ENCODE results near the gene ZDHHC20. TPM values are rescaled to one million over a fixed set of nuclear protein-coding genes. Genes with fewer than 3 reads are reported as not detected.
A peak's percentile ranks its signal among the peaks of the same experiment; 100 is the strongest.

The ZDHHC20 gene
- total RNA-seq, 1 donor from 2014 or later = 64.7 TPM

GRCh38 chr13:21364916-21365315 is 94.2 kb downstream of the ZDHHC20 start:
- Mint-ChIP-seq H3K4me3 (no peak overlapping the region), H3K4me1 (peaks cover 7% of the 10 kb centered on the region), H3K27me3 (no peaks in the 10 kb centered on the region), H3K9me3 (no peaks in the 10 kb centered on the region), H3K36me3 (ENCODE audit: low read depth) (no peaks in the 10 kb centered on the region), H3K27ac (no peak overlapping the region)
- no peak for DNase-seq
- intact Hi-C loops (cut with micrococcal nuclease) = no loop called here

GRCh38 chr13:21364357-21364756 is 94.7 kb downstream of the ZDHHC20 start:
- Mint-ChIP-seq H3K27ac (no peak overlapping the region), H3K9me3 (no peaks in the 10 kb centered on the region), H3K4me1 (peaks cover 7% of the 10 kb centered on the region), H3K4me3 (no peak overlapping the region), H3K36me3 (ENCODE audit: low read depth) (no peaks in the 10 kb centered on the region), H3K27me3 (no peaks in the 10 kb centered on the region)
- DNase-seq = no peak
- intact Hi-C loops (cut with micrococcal nuclease) = no loop called here

DNA sequence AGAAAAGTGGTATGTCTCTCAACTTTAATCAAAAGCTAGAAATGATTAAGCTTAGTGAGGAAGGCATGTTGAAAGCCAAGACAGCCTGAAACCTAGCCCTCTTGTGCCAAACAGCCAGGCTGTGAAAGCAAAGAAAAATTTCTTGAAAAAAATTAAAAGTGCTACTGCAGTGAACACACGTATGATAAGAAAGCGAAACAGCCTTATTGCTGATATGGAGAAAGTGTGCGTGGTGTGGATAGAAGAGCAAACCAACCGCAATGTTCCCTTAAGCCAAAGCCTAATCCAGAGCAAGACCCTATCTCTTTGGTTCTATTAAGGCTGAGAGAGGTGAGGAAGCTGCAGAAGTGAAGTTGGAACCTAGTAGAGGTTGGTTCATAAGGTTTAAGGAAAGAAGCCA is 96.4 kb downstream of the ZDHHC20 start:
- no peak for DNase-seq
- H3K4me3 Mint-ChIP-seq = no peak overlapping the region
- intact Hi-C loops (cut with micrococcal nuclease) = no loop called here
- H3K36me3 Mint-ChIP-seq (ENCODE audit: low read depth) = no peaks in the 10 kb centered on the region
- H3K27ac Mint-ChIP-seq = no peak overlapping the region
- peaks cover 7% of the 10 kb centered on the region for H3K4me1 Mint-ChIP-seq
- no peaks in the 10 kb centered on the region for H3K27me3 Mint-ChIP-seq
- H3K9me3 Mint-ChIP-seq = no peaks in the 10 kb centered on the region

DNA sequence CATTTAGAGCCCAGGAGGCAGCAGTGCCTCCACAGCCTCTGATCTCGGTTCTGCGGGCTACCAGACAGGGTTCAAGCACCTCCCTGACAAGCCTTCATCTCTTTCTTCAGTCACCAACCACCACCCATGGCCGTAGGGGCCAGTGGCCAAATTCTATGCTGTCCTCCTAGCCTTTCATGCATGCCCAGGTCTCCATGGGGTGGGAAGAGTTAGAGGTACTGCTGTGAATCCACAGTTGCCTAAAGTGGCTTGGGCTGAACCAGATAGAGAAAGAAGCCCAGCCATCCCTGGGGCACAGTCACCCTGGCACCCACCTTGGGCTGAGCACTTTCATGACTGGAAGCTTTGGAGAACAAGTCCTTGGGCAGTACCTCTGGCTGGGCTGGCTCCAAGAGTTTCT is 97.4 kb downstream of the ZDHHC20 start:
- DNase-seq = no peak
- Mint-ChIP-seq H3K4me1 (peaks cover 7% of the 10 kb centered on the region), H3K36me3 (ENCODE audit: low read depth) (no peaks in the 10 kb centered on the region), H3K4me3 (no peak overlapping the region), H3K27ac (no peak overlapping the region), H3K27me3 (no peaks in the 10 kb centered on the region), H3K9me3 (no peaks in the 10 kb centered on the region)
- intact Hi-C loops (cut with micrococcal nuclease) = no loop called here

GRCh38 chr13:21361123-21361522 is 98.0 kb downstream of the ZDHHC20 start:
- Mint-ChIP-seq H3K9me3 (no peaks in the 10 kb centered on the region), H3K27me3 (no peaks in the 10 kb centered on the region), H3K4me1 (peaks cover 7% of the 10 kb centered on the region), H3K27ac (no peak overlapping the region), H3K36me3 (ENCODE audit: low read depth) (no peaks in the 10 kb centered on the region), H3K4me3 (no peak overlapping the region)
- no peak for DNase-seq
- intact Hi-C loops (cut with micrococcal nuclease) = no loop called here

DNA sequence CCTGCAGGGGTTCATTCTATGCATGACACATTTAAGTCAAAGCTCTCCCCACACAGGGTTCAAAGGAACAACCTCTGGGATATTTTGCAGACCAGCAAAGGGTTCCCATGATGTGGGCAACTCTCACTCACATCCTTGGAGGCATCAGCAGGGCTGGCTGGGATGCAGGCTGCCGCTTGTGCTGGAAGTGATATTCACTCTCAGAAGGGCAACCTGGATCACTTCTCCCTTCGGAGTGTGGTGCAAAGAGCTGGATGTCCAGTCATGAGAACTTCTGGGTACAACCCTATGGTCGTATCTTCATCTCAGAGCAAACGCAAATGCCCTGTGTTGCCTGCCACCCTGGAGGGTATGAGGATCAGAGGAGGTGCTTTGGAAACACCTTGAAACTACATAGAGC is 98.6 kb downstream of the ZDHHC20 start:
- H3K4me1 Mint-ChIP-seq = peaks cover 3% of the 10 kb centered on the region
- no peaks in the 10 kb centered on the region for H3K9me3 Mint-ChIP-seq
- H3K4me3 Mint-ChIP-seq = no peak overlapping the region
- no peak overlapping the region for H3K27ac Mint-ChIP-seq
- DNase-seq = no peak
- intact Hi-C loops (cut with micrococcal nuclease) = no loop called here
- H3K36me3 Mint-ChIP-seq (ENCODE audit: low read depth) = no peaks in the 10 kb centered on the region
- no peaks in the 10 kb centered on the region for H3K27me3 Mint-ChIP-seq

GRCh38 chr13:21359855-21360254 is 99.2 kb downstream of the ZDHHC20 start:
- Mint-ChIP-seq H3K4me3 (no peak overlapping the region), H3K9me3 (no peaks in the 10 kb centered on the region)
- intact Hi-C loops (cut with micrococcal nuclease) = no loop called here

DNA sequence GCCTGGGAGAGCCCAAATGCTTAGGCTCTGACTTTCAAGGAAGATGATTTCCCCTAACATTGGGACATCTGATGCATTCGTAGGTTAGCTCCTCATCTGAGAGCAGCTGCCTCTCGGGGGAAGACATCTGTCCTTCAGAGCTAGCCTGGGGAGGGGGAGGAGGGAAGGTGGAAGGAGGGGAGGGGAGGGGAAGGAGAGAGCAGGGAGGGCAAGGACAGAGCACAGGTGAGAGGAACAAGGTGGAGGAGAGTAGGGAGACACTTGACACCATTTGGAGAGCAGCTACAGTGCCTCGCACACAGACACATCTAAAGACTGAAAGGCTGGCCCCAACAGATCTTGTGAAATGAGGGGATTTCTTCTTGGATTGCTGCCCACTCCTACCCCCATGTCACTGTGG is 103.8 kb downstream of the ZDHHC20 start:
- Mint-ChIP-seq H3K27me3 (no peaks in the 10 kb centered on the region), H3K4me1 (no peaks in the 10 kb centered on the region), H3K9me3 (no peaks in the 10 kb centered on the region), H3K4me3 (no peak overlapping the region), H3K27ac (no peak overlapping the region), H3K36me3 (ENCODE audit: low read depth) (no peaks in the 10 kb centered on the region)
- intact Hi-C loops (cut with micrococcal nuclease) = no loop called here
- no peak for DNase-seq

More at GRCh38 chr13:21359855-21360254, 99.2 kb downstream of the ZDHHC20 start:
- DNase-seq = no peak
- Mint-ChIP-seq H3K27ac (no peak overlapping the region), H3K27me3 (no peaks in the 10 kb centered on the region), H3K36me3 (ENCODE audit: low read depth) (no peaks in the 10 kb centered on the region), H3K4me1 (no peaks in the 10 kb centered on the region)

DNA sequence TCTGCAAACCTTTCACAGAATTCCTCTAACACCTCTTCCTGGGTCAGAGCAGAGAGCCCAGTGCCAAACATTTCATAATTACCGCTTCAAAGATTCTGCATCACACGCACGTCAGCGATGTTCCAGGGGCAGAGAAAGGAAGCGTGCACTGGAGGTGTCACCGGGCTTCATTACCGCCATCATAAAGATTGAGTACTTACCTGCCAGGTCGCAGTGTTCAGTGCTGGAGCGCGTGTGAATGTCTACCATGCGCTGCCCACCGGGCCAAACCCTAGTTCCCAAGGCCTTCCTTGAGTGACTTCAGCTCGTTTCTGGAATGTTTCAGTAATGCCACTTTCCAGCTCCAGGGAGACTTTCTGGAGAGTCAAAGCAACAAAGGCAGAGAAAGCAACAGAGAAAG is 104.4 kb downstream of the ZDHHC20 start:
- Mint-ChIP-seq H3K36me3 (ENCODE audit: low read depth) (no peaks in the 10 kb centered on the region), H3K9me3 (no peaks in the 10 kb centered on the region), H3K27ac (no peak overlapping the region), H3K4me1 (no peaks in the 10 kb centered on the region), H3K27me3 (no peaks in the 10 kb centered on the region), H3K4me3 (no peak overlapping the region)
- intact Hi-C loops (cut with micrococcal nuclease) = no loop called here
- no peak for DNase-seq

DNA sequence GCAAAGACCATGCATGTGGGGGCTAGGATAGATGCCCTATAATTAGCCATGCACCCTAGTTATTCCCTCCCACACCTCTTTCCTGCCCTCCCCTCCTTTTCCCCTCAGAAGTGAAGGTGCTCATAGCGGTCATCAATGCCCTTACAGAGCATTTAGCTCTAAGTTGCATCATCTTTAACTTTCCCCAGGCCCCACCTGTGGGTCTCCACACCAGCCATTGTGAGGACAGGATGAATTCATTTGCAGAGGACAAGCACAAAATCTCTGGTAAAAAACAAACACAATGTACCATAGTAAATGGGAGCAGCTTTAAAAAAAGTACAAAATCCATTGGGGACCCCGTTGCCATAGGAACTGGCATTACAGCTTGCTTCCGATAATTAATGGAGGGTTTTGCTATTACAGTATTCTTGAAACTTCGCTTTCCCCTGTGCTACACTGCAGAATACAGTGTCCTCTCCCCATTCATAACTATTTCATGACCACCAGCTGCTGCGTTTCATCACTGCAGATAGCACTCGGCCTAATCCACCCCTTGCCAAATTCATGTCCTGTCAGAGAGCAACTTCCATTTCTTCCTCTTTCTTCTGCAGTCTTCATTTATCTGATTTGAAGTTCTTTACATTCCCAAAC is 110.5 kb downstream of the ZDHHC20 start:
- H3K9me3 Mint-ChIP-seq = no peaks in the 10 kb centered on the region
- intact Hi-C loops (cut with micrococcal nuclease) = no loop called here
- H3K27ac Mint-ChIP-seq = no peak overlapping the region
- H3K36me3 Mint-ChIP-seq (ENCODE audit: low read depth) = no peaks in the 10 kb centered on the region
- no peaks in the 10 kb centered on the region for H3K27me3 Mint-ChIP-seq
- H3K4me1 Mint-ChIP-seq = peaks cover 15% of the 10 kb centered on the region
- H3K4me3 Mint-ChIP-seq = no peak overlapping the region
- DNase-seq = no peak

- no peaks in the 10 kb centered on the region for H3K36me3 Mint-ChIP-seq (ENCODE audit: low read depth)
- H3K27ac Mint-ChIP-seq = no peak overlapping the region
- H3K4me1 Mint-ChIP-seq = peaks cover 19% of the 10 kb centered on the region
- H3K9me3 Mint-ChIP-seq = no peaks in the 10 kb centered on the region
- intact Hi-C loops (cut with micrococcal nuclease) = no loop called here
- no peak overlapping the region for H3K4me3 Mint-ChIP-seq
- DNase-seq = no peak
- H3K27me3 Mint-ChIP-seq = no peaks in the 10 kb centered on the region
Observed at GRCh38 chr13:21347753-21348318, 111.3 kb downstream of the ZDHHC20 start.

GRCh38 chr13:21344662-21345176 is 114.4 kb downstream of the ZDHHC20 start:
- intact Hi-C loops (cut with micrococcal nuclease) = no loop called here
- Mint-ChIP-seq H3K4me3 (peak overlapping the region; percentile 79), H3K9me3 (no peaks in the 10 kb centered on the region), H3K36me3 (ENCODE audit: low read depth) (no peaks in the 10 kb centered on the region), H3K27ac (peak overlapping the region; percentile 81), H3K4me1 (peaks cover 26% of the 10 kb centered on the region), H3K27me3 (no peaks in the 10 kb centered on the region)
- peak; percentile 82 for DNase-seq

DNA sequence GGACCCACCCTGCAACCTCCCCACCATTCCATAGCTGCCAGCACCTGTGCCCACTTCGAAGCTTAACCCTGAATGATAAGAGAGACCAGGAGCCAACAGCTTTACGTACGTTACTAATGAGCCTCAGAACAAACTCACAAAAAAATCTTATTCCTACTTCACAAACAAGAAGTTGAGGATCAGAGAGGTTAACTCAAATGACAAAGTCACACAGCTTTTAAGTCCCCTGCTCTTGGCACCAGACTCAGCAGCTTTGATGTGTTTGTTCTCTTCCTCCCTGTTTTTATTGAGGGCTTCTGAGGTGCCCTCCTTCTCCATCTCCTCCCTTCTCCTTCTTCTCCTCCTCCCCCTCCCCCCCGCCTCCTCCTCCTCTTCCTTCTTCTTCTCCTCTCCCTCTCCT is 115.4 kb downstream of the ZDHHC20 start:
- intact Hi-C loops (cut with micrococcal nuclease) = no loop called here
- no peak for DNase-seq
- H3K27me3 Mint-ChIP-seq = no peaks in the 10 kb centered on the region
- H3K9me3 Mint-ChIP-seq = no peaks in the 10 kb centered on the region
- H3K4me3 Mint-ChIP-seq = peak overlapping the region; percentile 79
- peaks cover 2% of the 10 kb centered on the region for H3K36me3 Mint-ChIP-seq (ENCODE audit: low read depth)
- H3K27ac Mint-ChIP-seq = peak overlapping the region; percentile 81
- H3K4me1 Mint-ChIP-seq = peaks cover 26% of the 10 kb centered on the region

DNA sequence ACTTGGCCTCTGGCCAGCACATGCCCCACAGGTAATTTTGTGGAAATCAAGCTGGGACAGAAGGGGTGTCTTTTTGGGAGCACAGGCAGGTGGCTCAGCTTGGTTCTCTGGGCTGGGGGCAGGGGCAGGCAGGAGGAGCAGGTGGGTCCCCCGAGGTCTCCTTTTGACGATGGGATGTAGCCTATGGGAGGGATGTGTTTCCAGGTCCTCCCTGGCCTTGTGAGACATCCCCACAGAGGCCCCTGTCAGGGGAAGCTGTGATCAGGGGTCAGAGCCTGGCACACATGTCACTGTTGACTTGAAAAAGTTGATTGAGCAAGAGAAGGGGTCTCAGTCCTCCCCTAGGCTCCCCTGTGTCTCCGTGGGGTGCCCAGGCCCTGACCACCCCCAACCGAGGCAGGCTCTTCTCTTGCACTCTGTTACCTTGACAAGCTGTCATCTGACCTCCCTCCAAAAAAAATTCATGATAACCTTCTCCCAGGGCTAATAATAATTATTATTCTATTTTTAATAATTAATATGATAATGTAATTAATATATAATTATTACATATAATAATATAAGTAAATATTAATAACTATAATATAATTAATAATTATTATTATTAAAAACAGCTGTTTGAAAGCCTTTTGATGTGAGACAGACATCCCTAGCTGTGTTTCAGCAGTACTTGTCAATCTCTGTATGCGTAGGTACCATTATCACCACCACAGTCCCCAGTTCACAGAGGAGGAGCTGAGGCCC is 116.2 kb downstream of the ZDHHC20 start:
- H3K36me3 Mint-ChIP-seq (ENCODE audit: low read depth) = peaks cover 2% of the 10 kb centered on the region
- intact Hi-C loops (cut with micrococcal nuclease) = no loop called here
- H3K4me3 Mint-ChIP-seq = peak overlapping the region; percentile 79

More for the DNA sequence above, 116.2 kb downstream of the ZDHHC20 start:
- Mint-ChIP-seq H3K4me1 (peaks cover 29% of the 10 kb centered on the region), H3K27me3 (no peaks in the 10 kb centered on the region), H3K9me3 (no peaks in the 10 kb centered on the region), H3K27ac (no peak overlapping the region)
- no peak for DNase-seq
